Tibial nerve (tissue), 3 donors: ENCODE results near the gene DNTT.

Experiments
- POLR2A ChIP-seq, 2 donors: fragments of 450-650 bp; IDR thresholded peaks; one replicate each; pipeline ENCODE4 v1.6.1; 2017; ENCODE audit warnings: antibody characterized with exemption in 2 of 2, mild to moderate bottlenecking in 2 of 2, moderate library complexity in 2 of 2
- TF ChIP-seq, protein P1 (sequence below), 5 experiments: fragments of 200-600 bp in 3 of 5; fragments of 450-650 bp in 2 of 5; sonication (generic) in 3 of 5; IDR thresholded peaks; one replicate each; pipeline ENCODE4 v1.5.1; 2016 to 2019; ENCODE audit warnings: antibody characterized with exemption in 5 of 5, mild to moderate bottlenecking in 3 of 5, moderate library complexity in 2 of 5

DNA sequence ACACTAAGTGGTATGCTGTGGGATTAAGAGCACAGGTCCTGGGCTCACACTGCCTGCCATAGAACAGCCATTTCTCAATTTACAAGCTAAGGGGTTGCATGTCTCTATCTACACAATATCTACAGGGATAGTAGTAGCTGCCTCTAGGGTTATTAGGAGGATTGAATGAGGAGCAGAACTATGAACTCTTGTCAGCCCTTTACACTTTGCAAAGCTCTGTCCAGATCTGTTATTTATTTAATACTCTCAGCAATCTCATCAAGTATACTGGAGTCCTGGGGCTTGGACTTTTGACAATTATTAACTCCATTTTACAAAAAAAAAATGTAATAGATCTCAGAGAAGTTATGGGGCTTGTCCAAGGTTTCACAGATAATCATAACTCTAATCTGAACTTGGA lies 47.8 kb downstream of the DNTT start:
- TF ChIP-seq, protein P1, sequence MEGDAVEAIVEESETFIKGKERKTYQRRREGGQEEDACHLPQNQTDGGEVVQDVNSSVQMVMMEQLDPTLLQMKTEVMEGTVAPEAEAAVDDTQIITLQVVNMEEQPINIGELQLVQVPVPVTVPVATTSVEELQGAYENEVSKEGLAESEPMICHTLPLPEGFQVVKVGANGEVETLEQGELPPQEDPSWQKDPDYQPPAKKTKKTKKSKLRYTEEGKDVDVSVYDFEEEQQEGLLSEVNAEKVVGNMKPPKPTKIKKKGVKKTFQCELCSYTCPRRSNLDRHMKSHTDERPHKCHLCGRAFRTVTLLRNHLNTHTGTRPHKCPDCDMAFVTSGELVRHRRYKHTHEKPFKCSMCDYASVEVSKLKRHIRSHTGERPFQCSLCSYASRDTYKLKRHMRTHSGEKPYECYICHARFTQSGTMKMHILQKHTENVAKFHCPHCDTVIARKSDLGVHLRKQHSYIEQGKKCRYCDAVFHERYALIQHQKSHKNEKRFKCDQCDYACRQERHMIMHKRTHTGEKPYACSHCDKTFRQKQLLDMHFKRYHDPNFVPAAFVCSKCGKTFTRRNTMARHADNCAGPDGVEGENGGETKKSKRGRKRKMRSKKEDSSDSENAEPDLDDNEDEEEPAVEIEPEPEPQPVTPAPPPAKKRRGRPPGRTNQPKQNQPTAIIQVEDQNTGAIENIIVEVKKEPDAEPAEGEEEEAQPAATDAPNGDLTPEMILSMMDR (IDR thresholded peaks at IDR 0.05): no peak
- no peak for TF ChIP-seq POLR2A (IDR thresholded peaks at IDR 0.05)
